Endothelial cell of umbilical vein (primary cell): Measurements from ENCODE around the gene SETBP1. TPM values are rescaled to one million over a fixed set of nuclear protein-coding genes. Genes with fewer than 3 reads are reported as not detected.

Experiments used
- BruUV-seq: library from RNA; stranded (reverse); fragments of 400-500 nt; replicated peaks from 2 replicates; lab custom pipeline; 2021; lab: Mats Ljungman, UMichigan
- CTCF ChIA-PET: fragments of 300-600, 350-600 bp; sonication (Branson Sonifier 250); formaldehyde crosslinking; loops from one replicate; lab custom pipeline; 2021; ENCODE audit warnings: antibody characterized with exemption, inconsistent platforms; lab: Charles Lee
- POLR2A ChIA-PET: fragments of 300-600, 350-600 bp; sonication (Branson Sonifier 250); formaldehyde crosslinking; loops from one replicate; lab custom pipeline; 2021; ENCODE audit warnings: antibody characterized with exemption, inconsistent platforms; lab: Charles Lee
- DNase-seq: peaks from one replicate; pipeline ENCODE4 v3.0.0-alpha.2; 2011; ENCODE audit warnings: low read depth, low spot score
- FAIRE-seq: peaks from 2 replicates; lab custom pipeline; 2011; peaks lifted over from hg19 to GRCh38; lab: Jason Lieb, UNC
- H2AFZ ChIP-seq: 2 replicates; pipeline ENCODE4 v1.6.0; 2012; ENCODE audit warnings: low read depth, low read length, control low read depth, inconsistent platforms
- H3K27ac ChIP-seq: 2 replicates; pipeline ENCODE4 v1.5.1; 2011; ENCODE audit warnings: low read depth, mild to moderate bottlenecking, control low read depth, low read length, moderate library complexity; ENCODE audit not compliant: insufficient read depth
- H3K27me3 ChIP-seq, 2 experiments: 2 replicates each; pipeline versions ENCODE4 v1.6.0 to v1.6.1; 2011; ENCODE audit warnings: low read length in 2 of 2, mixed read lengths in 1 of 2; ENCODE audit not compliant: control insufficient read depth in 2 of 2, insufficient read depth in 2 of 2
- H3K36me3 ChIP-seq, 2 experiments: 2 replicates in 1 of 2; 3 replicates in 1 of 2; pipeline ENCODE4 v1.5.1; 2011; ENCODE audit warnings: low read length in 2 of 2, mild to moderate bottlenecking in 1 of 2, moderate library complexity in 1 of 2; ENCODE audit not compliant: control insufficient read depth in 2 of 2, insufficient read depth in 2 of 2; ENCODE audit errors: extremely low read depth in 1 of 2
- H3K4me1 ChIP-seq: 3 replicates; pipeline ENCODE4 v1.5.1; 2011; ENCODE audit warnings: mild to moderate bottlenecking, low read length; ENCODE audit not compliant: control insufficient read depth, insufficient read depth; ENCODE audit errors: extremely low read depth
- H3K4me2 ChIP-seq: 2 replicates; pipeline ENCODE4 v1.6.1; 2011; ENCODE audit warnings: low read length, control low read depth, mixed read lengths; ENCODE audit not compliant: insufficient read depth
- H3K4me3 ChIP-seq, 3 experiments: fragments of 200-600 bp in 1 of 3; sonication (generic), shearing (Covaris generic) in 1 of 3; replicated peaks in 1 of 3; 2 replicates each; pipeline ENCODE4 v1.5.1; 2011 to 2016; ENCODE audit warnings: control low read depth in 3 of 3, low read length in 3 of 3, mild to moderate bottlenecking in 2 of 3, inconsistent platforms in 1 of 3, low read depth in 1 of 3, moderate library complexity in 1 of 3; ENCODE audit not compliant: insufficient read depth in 1 of 3
- H3K79me2 ChIP-seq: 2 replicates; pipeline ENCODE4 v1.6.0; 2012; ENCODE audit warnings: low read length, inconsistent platforms; ENCODE audit not compliant: control insufficient read depth, insufficient read depth
- H3K9ac ChIP-seq: replicated peaks from 2 replicates; pipeline ENCODE3; 2011; ENCODE audit warnings: low read length, control low read depth; ENCODE audit not compliant: insufficient read depth; ENCODE audit errors: extremely low read depth
- H3K9me1 ChIP-seq: replicated peaks from 3 replicates; pipeline ENCODE4 v1.6.0; 2011; ENCODE audit warnings: mild to moderate bottlenecking, low read length; ENCODE audit not compliant: control insufficient read depth, insufficient read depth; ENCODE audit errors: extremely low read depth
- H3K9me3 ChIP-seq: replicated peaks from 2 replicates; pipeline ENCODE4 v1.5.1; 2012; ENCODE audit warnings: low read length, inconsistent platforms; ENCODE audit not compliant: control insufficient read depth, insufficient read depth
- H4K20me1 ChIP-seq: replicated peaks from 2 replicates; pipeline ENCODE3; 2011; ENCODE audit warnings: mild to moderate bottlenecking, low read length; ENCODE audit not compliant: control insufficient read depth, insufficient read depth; ENCODE audit errors: extremely low read depth
- CTCF ChIP-seq, 2 donors: IDR thresholded peaks; 1 replicate in 1 of 2; 2 replicates in 1 of 2; pipeline ENCODE4 v1.5.1; 2011; ENCODE audit warnings: low read length in 2 of 2, mild to moderate bottlenecking in 2 of 2, moderate library complexity in 2 of 2, control low read depth in 1 of 2, inconsistent platforms in 1 of 2, low read depth in 1 of 2; ENCODE audit not compliant: insufficient read depth in 1 of 2; ENCODE audit errors: extremely low read depth in 1 of 2
- EZH2 ChIP-seq: IDR thresholded peaks from 2 replicates; pipeline ENCODE4 v1.6.1; 2012; ENCODE audit warnings: borderline replicate concordance, low read depth, mild to moderate bottlenecking, moderate library complexity, low read length, inconsistent platforms; ENCODE audit not compliant: severe bottlenecking
- FOS ChIP-seq: IDR thresholded peaks from 2 replicates; pipeline ENCODE4 v1.6.1; 2011; ENCODE audit warnings: mild to moderate bottlenecking, low read length, moderate library complexity, borderline replicate concordance; ENCODE audit not compliant: insufficient read depth
- GATA2 ChIP-seq: IDR thresholded peaks from 2 replicates; pipeline ENCODE4 v1.7.0; 2011; ENCODE audit warnings: low read depth, mild to moderate bottlenecking, moderate library complexity, mixed read lengths, low read length; ENCODE audit not compliant: insufficient read length, insufficient read depth
- JUN ChIP-seq: IDR thresholded peaks from 2 replicates; pipeline ENCODE4 v1.6.1; 2011; ENCODE audit warnings: borderline replicate concordance, low read depth; ENCODE audit not compliant: insufficient read length, insufficient read depth
- MAX ChIP-seq: IDR thresholded peaks from 2 replicates; pipeline ENCODE4 v1.6.1; 2011; ENCODE audit not compliant: insufficient read depth, insufficient read length
- MYC ChIP-seq: IDR thresholded peaks from one replicate; pipeline ENCODE4 v1.6.1; 2011; ENCODE audit warnings: mild to moderate bottlenecking, low read depth, low read length
- POLR2A ChIP-seq: IDR thresholded peaks from 2 replicates; pipeline ENCODE4 v1.6.1; 2012; ENCODE audit warnings: low read depth, mild to moderate bottlenecking, control low read depth, low read length
- POLR2AphosphoS5 ChIP-seq: IDR thresholded peaks from 2 replicates; pipeline ENCODE4 v1.6.1; 2012; ENCODE audit warnings: low read depth, mild to moderate bottlenecking, control low read depth, low read length, moderate library complexity; ENCODE audit not compliant: insufficient read depth
- dilution Hi-C: fragments of 300-500 bp; cut with MboI; formaldehyde crosslinking; loops from one replicate; pipeline ENCODE4 v1.15.0; 2019; ENCODE audit warnings: low sequenced_read_pairs; ENCODE audit not compliant: extremely low pct_ligation_motif_present
- intact Hi-C: fragments of 100-400 bp; cut with micrococcal nuclease; formaldehyde crosslinking; loops from one replicate; pipeline ENCODE4 v1.10.0; 2022
- polyA plus RNA-seq, 4 experiments: library from polyadenylated mRNA; depleted of rRNA in 3 of 4; stranded (reverse) in 3 of 4; unstranded in 1 of 4; fragments of >200 nt; gene quantifications; 2 replicates each; pipeline versions ENCODE4 v1.2.1 to v1.2.3, GENCODE V29; 2011 to 2012; ENCODE audit warnings: missing spikeins in 1 of 4
- total RNA-seq: library from RNA; stranded (reverse); gene quantifications from 2 replicates; pipeline ENCODE4 v1.2.3, GENCODE V29; 2021

The SETBP1 gene
- total and polyA plus RNA-seq, 2 donors (not counting 3 experiments of a cell fraction or from before 2014, with no cell fraction given), result 0.76 to 3.1 TPM

- TF ChIP-seq MAX, result no peak
- TF ChIP-seq MYC, result no peak
- TF ChIP-seq POLR2AphosphoS5, result no peak
- TF ChIP-seq FOS, result no peak
- no peak for TF ChIP-seq POLR2A
- TF ChIP-seq EZH2, result no peak
- TF ChIP-seq CTCF (IDR thresholded peaks at IDR 0.05; ENCODE audit: extremely low read depth in 1 of 2, insufficient read depth in 1 of 2, low read depth in 1 of 2, low read length in 2 of 2), result no peak
- no peak for TF ChIP-seq GATA2
- no peak for TF ChIP-seq JUN
- Histone ChIP-seq H3K27me3 (no peaks in the 10 kb centered on the region), H3K9me3 (no peaks in the 10 kb centered on the region), H3K4me1 (no peaks in the 10 kb centered on the region), H3K4me3 (no peak overlapping the region), H3K9ac (no peak overlapping the region), H3K27ac (no peak overlapping the region), H3K36me3 (no peaks in the 10 kb centered on the region), H4K20me1 (no peaks in the 10 kb centered on the region), H3K4me2 (no peak overlapping the region), H2AFZ (no peak overlapping the region), H3K79me2 (no peaks in the 10 kb centered on the region), H3K9me1 (no peaks in the 10 kb centered on the region)
- ChIA-PET CTCF (no interaction called here), POLR2A (no interaction called here)
- intact Hi-C loops, result no loop called here
- DNase-seq (no peak), FAIRE-seq (no peak)
- no TSS peak for BruUV-seq
- dilution Hi-C loops, result no loop called here
These were observed 422.8 kb downstream of the SETBP1 start for GRCh38 chr18:45103319-45104048.
